ENCODE results near the gene DPAGT1.

DNA sequence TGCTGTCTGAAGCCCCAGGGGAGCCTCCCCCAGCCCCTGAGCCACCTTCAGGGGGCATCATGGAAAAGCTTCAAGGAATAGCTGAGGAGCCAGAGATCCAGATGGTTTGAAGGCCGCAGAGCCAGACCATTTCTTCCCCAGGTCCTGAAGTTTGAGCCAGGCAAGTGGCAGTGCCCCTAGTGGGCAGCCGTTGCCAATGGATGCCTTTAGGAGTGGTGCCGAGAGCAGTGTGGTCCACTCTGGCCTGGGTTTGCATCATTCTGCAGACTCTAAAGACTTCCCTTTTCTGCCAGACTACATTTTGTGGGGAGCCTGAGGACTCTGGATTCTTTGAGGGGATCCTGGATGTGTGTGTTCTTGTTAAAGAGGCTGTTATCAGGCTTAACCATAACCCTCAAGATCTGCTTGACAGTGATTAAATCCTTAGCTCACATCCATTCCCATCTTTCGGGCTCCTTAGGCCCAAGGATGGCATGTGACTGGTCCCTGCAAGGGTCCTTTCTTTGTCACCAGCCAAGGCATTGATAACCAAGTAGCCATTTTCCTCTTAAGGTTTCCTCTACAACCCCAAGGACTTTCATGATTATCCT lies 32.8 kb upstream of the DPAGT1 start:
- TF ChIP-seq, protein P1, sequence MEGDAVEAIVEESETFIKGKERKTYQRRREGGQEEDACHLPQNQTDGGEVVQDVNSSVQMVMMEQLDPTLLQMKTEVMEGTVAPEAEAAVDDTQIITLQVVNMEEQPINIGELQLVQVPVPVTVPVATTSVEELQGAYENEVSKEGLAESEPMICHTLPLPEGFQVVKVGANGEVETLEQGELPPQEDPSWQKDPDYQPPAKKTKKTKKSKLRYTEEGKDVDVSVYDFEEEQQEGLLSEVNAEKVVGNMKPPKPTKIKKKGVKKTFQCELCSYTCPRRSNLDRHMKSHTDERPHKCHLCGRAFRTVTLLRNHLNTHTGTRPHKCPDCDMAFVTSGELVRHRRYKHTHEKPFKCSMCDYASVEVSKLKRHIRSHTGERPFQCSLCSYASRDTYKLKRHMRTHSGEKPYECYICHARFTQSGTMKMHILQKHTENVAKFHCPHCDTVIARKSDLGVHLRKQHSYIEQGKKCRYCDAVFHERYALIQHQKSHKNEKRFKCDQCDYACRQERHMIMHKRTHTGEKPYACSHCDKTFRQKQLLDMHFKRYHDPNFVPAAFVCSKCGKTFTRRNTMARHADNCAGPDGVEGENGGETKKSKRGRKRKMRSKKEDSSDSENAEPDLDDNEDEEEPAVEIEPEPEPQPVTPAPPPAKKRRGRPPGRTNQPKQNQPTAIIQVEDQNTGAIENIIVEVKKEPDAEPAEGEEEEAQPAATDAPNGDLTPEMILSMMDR (IDR thresholded peaks at IDR 0.05): peak; percentile 6 to 45 (median 37)
- no peak for TF ChIP-seq POLR2A (IDR thresholded peaks at IDR 0.05)

All from adrenal gland (tissue), 5 donors.